T-helper 1 cell treated with Interleukin-12 subunit alpha and Interleukin-12 subunit beta and Interleukin-4 antibody, amounts not matched to agents 30 ng/mL and 1 ng/mL, for 36 hours (primary cell): ENCODE measurements around the gene MPP3. TPM values are rescaled to one million over a fixed set of nuclear protein-coding genes. Genes with fewer than 3 reads are reported as not detected.

ENCODE experiments used
- intact Hi-C: fragments of 100-400 bp; cut with micrococcal nuclease; formaldehyde crosslinking; loops from one replicate; pipeline ENCODE4 v1.15.1; 2024
- total RNA-seq: library from RNA; stranded (reverse); gene quantifications from 2 replicates; pipeline ENCODE4 v1.2.3, GENCODE V29; 2022

Gene MPP3
- total RNA-seq, 1 donor from 2014 or later: not detected

DNA sequence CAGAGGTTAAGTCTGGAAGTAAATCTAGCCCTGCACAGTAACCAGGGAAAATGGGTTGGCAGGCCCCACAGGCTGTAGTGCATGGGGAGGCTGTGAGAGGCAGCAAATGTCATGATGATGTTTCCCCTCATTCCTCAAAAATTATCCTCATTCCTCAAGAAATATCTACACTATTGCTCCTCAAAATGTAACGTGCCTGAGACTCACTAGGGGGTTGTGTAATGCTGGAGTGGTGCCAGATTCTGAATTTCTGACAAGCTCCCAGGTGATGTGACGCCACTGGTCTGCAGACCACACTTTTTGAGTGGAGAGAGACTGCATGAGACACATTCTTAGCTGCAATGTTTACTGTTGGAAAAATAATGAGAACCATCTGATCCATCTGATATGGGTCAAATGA lies 1.2 kb upstream of the MPP3 start:
- intact Hi-C loops: loop anchor here (5.0 kb wide), 1 partner anchor 57 kb away; the partner anchor contains the start of gene DUSP3

GRCh38 chr17:43832168-43832975 lies 574 bp downstream of the MPP3 start:
- intact Hi-C loops: loop anchor here (5.0 kb wide), 1 partner anchor 55 kb away; the partner anchor contains the start of gene DUSP3

- intact Hi-C loops: loop anchor here (5.0 kb wide), 1 partner anchor 54 kb away; the partner anchor contains the start of gene DUSP3
These were observed 1.3 kb downstream of the MPP3 start for GRCh38 chr17:43831633-43832032.

DNA sequence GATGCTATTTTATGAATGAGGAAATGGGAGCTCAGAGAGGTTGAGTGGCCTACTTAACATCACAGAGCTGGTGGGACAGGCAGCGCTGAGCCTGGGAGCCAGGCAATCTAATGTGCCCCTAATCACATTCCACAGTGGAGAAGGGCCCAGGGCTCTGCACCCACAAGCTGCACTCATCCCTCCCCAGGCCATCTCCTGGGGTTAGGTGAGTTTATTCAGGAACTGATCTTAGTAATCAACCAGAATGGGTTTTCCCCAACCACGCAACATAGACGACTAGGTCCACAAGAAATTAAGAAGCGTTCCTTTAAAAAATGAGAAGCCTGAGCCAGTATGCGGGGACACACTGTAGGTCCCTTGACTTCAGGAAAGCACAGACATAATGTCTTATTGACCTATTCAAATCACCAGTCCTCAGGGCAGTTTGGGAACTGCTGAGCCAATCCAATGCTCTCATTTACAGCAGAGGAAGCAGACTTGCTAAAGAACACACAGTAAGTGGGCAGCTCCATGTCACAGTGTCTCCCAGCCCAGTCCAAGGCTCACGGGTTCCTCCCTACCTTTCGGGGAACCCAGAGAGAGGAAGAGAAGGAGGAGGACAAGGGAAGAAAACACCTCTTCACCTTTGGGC lies 2.3 kb downstream of the MPP3 start:
- intact Hi-C loops: loop anchor here (5.0 kb wide), 1 partner anchor 53 kb away; the partner anchor contains the start of gene DUSP3

GRCh38 chr17:43829738-43830137 lies 3.2 kb downstream of the MPP3 start:
- intact Hi-C loops: loop anchor here (5.0 kb wide), 1 partner anchor 52 kb away; the partner anchor contains the start of gene DUSP3

DNA sequence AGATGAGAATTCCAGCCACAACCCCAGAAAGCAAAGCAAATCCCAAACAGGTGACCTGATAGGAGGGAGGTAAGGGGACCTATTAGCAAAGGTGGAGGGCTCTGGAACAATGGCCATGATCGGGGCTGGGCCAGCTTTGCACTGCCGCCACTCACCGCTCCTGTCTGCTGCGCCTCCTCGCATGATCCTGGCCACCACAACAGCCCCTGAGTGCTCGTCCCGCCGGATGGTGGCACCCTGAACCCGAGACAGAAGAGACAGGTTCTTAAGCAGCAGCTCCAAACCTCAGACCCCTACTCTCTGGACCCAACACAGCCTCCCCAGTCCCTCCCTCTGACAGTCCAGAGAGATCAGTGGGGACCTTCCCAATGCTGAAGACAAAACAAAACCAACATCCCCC lies 5.3 kb downstream of the MPP3 start:
- intact Hi-C loops: no loop called here

GRCh38 chr17:43826206-43826605 lies 6.7 kb downstream of the MPP3 start:
- intact Hi-C loops: no loop called here

- intact Hi-C loops: no loop called here
These were observed 7.4 kb downstream of the MPP3 start for GRCh38 chr17:43825567-43825966.

DNA sequence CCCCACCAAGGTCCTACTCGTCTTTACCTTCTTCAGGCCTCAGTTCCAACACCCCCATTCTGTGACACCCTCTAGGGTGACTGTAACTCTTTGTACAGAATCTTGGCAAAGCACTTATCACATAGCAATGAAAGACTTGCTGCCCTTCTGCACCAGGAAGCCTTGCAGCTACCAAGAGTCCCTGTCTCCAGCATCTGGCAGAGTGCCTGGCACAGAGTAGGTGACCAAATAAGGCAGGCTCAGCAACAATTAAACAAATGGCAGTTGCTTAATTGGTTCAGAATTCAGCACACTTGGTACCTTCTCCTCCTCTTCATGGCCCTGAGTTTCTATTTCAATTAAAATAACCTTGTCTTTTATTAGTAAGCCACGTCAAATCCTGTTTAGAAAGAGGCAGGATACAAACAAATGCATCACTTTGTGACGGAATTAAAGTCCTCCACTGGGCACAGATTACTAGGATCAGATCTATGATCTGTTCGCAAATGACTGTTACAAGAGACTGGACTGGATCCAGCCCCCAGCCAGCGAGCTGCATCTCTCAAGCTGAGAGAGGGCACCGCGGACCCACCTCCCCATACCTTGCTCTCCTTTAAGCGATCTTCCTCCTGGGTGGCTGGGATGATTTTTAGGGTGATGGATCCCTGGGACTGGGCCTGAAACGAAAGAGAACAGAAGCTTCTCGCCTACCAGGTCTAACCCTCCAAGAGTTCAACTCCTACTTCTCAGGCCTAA lies 9.4 kb downstream of the MPP3 start:
- intact Hi-C loops: no loop called here

- intact Hi-C loops: no loop called here
These were observed 10.3 kb downstream of the MPP3 start for GRCh38 chr17:43822570-43823190.

DNA sequence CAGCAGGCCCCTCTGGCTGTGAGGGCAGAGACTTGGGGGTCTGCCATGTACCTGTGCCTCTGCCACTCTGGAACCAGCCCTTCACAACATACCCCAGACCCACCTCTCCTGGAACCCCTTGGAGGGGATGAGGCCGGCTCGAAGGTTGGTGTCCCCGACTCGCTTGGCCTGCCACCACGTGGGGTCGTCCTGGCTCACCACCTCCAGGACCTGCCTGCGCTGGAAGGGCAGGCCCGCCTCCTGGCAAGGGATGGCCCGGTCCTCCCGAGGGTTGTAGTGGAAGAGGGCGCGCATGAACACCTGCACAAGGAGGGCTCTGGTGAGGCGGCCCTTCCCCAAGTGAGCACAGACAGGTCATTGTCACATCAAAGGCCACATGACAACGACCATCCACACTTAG lies 12.2 kb downstream of the MPP3 start:
- intact Hi-C loops: no loop called here

- intact Hi-C loops: no loop called here
These were observed 14.0 kb downstream of the MPP3 start for GRCh38 chr17:43818966-43819365.

DNA sequence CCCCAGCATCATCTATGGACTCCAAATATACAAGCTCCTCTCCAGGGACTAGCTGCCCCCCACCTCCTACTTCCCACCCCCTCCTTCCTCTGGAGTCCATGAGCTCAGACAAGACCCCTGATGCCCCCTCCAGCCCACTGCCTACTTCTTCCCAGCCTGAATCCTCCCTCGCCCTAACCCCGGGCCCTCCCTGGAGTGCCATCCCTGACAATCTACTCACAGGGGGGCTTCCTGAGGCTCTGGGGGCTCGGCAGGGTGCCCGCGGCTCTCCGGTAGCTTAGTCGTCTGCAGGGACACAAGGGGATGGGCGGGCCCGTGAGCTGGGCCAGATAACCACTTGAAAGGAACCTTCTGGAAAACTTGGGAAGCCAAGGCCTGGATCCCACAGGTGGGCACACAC lies 15.1 kb downstream of the MPP3 start:
- intact Hi-C loops: no loop called here

GRCh38 chr17:43816336-43817320 lies 16.3 kb downstream of the MPP3 start:
- intact Hi-C loops: no loop called here

DNA sequence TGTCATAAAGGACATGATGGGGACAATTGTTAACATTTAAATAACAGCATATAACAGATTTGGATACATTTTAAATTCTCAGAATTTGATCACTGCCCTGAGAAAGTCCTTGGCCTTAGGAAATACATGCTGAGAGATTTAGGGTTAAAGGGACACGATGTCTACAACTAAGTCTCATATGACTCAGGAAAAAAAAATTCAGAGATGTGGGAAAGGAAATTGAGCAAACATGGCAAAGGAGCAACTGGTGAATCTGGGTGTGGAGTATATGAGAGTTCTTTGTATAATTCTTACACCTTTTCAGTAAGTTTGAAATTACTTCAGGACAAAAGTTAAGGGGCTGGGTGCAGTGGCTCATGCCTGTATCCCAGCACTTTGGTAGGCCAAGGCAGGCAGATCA lies 18.2 kb downstream of the MPP3 start:
- intact Hi-C loops: no loop called here

GRCh38 chr17:43814026-43814425 lies 18.9 kb downstream of the MPP3 start:
- intact Hi-C loops: no loop called here

DNA sequence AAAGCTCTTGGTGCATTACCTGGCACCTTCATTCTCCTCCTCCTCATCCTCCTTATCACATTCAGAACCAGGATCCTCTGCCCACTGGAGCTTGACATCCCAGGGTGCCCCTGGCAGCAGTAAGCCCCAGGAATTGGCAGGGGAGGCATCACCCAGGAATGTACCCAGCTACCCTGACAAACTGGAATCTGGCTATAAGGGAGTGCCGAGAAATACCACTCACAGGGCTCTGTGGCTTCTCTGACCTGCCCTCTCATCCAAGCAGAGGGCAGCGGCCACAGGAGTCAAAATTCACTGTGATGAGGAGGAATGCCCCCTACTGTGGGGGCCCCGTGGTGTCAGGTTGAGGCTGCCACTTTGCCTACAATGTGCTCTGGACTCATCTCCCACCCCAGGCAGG lies 19.6 kb downstream of the MPP3 start:
- intact Hi-C loops: no loop called here

GRCh38 chr17:43812396-43813265 lies 20.3 kb downstream of the MPP3 start:
- intact Hi-C loops: no loop called here

DNA sequence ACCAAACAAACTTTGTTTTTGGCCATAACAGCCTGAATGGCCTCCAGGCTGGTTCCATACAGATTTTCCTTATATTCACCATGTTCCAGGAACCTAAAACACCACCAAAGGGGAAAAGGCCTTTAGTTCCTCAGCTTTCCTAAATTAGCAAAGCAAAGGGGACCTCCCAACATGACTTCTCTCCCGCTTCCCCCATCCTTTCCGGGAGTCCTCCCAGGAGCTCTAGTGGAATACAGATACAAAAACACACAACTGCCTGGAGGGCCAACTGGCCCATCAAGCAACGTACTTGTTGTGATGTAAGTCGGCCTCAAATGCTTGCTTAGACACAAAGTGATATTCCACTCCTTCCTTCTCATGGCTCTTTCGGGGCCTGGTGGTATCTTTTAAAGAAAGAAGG lies 22.1 kb downstream of the MPP3 start:
- intact Hi-C loops: no loop called here
